Thymus (tissue), 11 donors: ENCODE data around the gene TRIM8. TPM values are rescaled to one million over a fixed set of nuclear protein-coding genes. Genes with fewer than 3 reads are reported as not detected.
"Not testable (repeated sequence)": the region's sequence is repeated elsewhere in the genome, so short reads cannot be mapped to it uniquely, and the experiment has no call there.

Source experiments
- DNase-seq, 9 donors: peaks; one replicate each; pipeline ENCODE4 v3.0.0-alpha.2; 2013; ENCODE audit warnings: low spot score in 9 of 9, low read depth in 6 of 9, missing footprints in 1 of 9
- H3K27ac ChIP-seq, 2 donors: one replicate each; pipeline ENCODE4 v1.5.1; 2013; ENCODE audit warnings: control low read depth in 1 of 2, low read depth in 1 of 2, low read length in 1 of 2, mild to moderate bottlenecking in 1 of 2, moderate library complexity in 1 of 2
- H3K27me3 ChIP-seq, 2 donors: one replicate each; pipeline ENCODE4 v1.5.1; 2013; ENCODE audit warnings: low read length in 1 of 2; ENCODE audit not compliant: control insufficient read depth in 2 of 2, insufficient read depth in 1 of 2
- H3K36me3 ChIP-seq, 2 donors: one replicate each; pipeline ENCODE4 v1.5.1; 2013; ENCODE audit warnings: low read length in 1 of 2, mild to moderate bottlenecking in 1 of 2, moderate library complexity in 1 of 2; ENCODE audit not compliant: control insufficient read depth in 2 of 2, insufficient read depth in 2 of 2
- H3K4me1 ChIP-seq, 2 donors: one replicate each; pipeline ENCODE4 v1.5.1; 2013; ENCODE audit warnings: low read length in 2 of 2; ENCODE audit not compliant: control insufficient read depth in 2 of 2, insufficient read depth in 2 of 2
- H3K4me3 ChIP-seq, 2 donors: one replicate each; pipeline ENCODE4 v1.5.1; 2013; ENCODE audit warnings: low read length in 2 of 2, control low read depth in 1 of 2, mild to moderate bottlenecking in 1 of 2
- H3K9me3 ChIP-seq, 2 donors: one replicate each; pipeline ENCODE4 v1.5.1; 2013; ENCODE audit warnings: low read length in 1 of 2, mild to moderate bottlenecking in 1 of 2; ENCODE audit not compliant: control insufficient read depth in 2 of 2, insufficient read depth in 1 of 2
- WGBS: extraction: QIAGEN DNeasy Blood & Tissue Kit; methylation state at CpG from one replicate; pipeline ENCODE4 v1.1.7; 2013; 5-methylcytosine and 5-hydroxymethylcytosine counted together
- polyA plus RNA-seq: library from polyadenylated mRNA; stranded (reverse); fragments of 200-250 nt; gene quantifications from one replicate; pipeline ENCODE4 v1.2.3, GENCODE V29; 2013
- total RNA-seq: library from RNA; stranded (reverse); fragments of 120-200 nt; gene quantifications from one replicate; pipeline ENCODE4 v1.2.4, GENCODE V29; 2013
- donor health status: healthy.

The TRIM8 gene
- total and polyA plus RNA-seq, 2 donors: 21.7 to 65.5 TPM

DNA sequence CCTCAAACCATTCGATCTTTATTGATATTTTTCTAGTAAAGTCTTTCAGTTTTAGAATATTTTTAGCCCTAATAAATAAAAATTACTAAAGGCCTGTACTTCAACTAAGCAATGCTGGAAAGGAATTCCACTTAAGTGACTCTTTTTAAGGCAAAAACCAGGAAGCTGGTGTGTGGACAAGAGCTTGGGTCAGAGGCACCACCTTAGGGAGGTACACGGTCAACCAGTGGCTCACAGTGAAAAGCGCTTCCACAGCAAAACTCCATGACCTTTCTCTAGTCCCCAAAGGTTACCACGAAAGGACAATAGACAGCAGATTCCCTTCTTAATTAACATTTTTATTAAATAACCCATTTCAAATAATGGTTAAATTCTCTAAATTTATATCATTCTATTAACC lies 38.7 kb downstream of the TRIM8 start:
- 97% methylated on average over 4 of the region's 4 CpGs for WGBS
- Histone ChIP-seq H3K4me3 (no peak overlapping the region), H3K27ac (no peak overlapping the region), H3K9me3 (no peaks in the 10 kb centered on the region), H3K36me3 (peaks cover 13 to 15% of the 10 kb centered on the region in 2 donors), H3K27me3 (no peaks in the 10 kb centered on the region), H3K4me1 (peaks cover 11 to 25% of the 10 kb centered on the region in 2 donors)
- no peak for DNase-seq

DNA sequence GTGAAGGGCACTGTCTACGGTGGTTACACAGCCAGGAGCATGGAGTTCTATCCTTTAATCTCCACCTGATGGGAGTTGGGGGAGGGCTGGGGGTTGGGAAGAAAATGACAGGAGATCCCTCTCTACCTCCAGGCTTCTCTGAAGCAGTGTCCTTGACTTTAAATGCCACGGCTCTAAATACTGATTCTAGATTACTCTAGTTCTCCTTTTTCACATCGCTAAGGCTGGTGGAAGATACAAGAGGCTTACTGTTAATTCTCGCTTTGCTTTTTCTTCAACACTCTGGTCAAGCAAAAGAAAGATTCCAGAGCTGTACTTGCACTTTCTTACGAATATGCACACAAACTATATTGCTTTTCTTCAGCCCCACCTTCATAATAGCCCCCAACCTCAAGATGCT lies 39.5 kb downstream of the TRIM8 start:
- Histone ChIP-seq H3K36me3 (peaks cover 15% of the 10 kb centered on the region in 2 donors), H3K27ac (no peak overlapping the region), H3K4me3 (no peak overlapping the region), H3K9me3 (no peaks in the 10 kb centered on the region), H3K27me3 (no peaks in the 10 kb centered on the region), H3K4me1 (peaks cover 6 to 18% of the 10 kb centered on the region in 2 donors)
- WGBS: 94% methylated on average over 5 of the region's 5 CpGs
- DNase-seq: no peak

DNA sequence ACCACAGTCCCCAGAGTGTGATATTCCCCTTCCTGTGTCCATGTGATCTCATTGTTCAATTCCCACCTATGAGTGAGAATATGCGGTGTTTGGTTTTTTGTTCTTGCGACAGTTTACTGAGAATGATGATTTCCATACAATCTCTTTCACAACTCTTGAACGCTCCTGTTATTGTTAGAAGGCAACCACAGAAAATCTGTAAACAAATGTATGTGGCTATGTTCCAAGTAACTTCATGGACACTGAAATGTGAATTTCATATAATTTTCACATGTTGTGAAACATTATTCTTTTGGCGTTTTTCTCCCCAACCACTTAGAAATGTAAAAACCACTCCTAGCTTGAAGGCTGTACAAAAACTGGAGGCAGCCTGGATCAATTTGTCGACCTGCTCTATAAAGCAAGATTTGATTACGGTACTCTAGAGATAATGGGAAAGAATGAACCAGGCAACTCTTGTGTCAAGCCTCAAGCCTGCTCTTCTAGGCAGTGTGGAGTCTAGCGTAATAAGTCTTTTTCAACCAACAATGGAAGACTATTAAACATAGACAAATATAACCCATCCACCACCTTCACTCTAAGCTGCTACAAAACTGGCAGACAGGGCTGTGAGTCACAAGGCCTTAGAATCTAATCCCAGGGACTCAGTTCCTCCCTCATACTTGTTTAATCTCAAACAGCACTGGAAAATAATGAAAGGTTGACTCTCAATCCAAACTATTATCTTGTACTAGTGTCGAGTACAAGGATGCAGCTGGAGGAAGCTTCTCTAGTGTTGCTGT lies 47.2 kb downstream of the TRIM8 start:
- WGBS: 95% methylated on average over 8 of the region's 8 CpGs
- DNase-seq: no peak
- Histone ChIP-seq H3K27me3 (no peaks in the 10 kb centered on the region), H3K36me3 (peaks cover 6 to 7% of the 10 kb centered on the region in 2 donors), H3K4me1 (no peaks in the 10 kb centered on the region), H3K27ac (no peak overlapping the region), H3K4me3 (no peak overlapping the region), H3K9me3 (no peaks in the 10 kb centered on the region)

DNA sequence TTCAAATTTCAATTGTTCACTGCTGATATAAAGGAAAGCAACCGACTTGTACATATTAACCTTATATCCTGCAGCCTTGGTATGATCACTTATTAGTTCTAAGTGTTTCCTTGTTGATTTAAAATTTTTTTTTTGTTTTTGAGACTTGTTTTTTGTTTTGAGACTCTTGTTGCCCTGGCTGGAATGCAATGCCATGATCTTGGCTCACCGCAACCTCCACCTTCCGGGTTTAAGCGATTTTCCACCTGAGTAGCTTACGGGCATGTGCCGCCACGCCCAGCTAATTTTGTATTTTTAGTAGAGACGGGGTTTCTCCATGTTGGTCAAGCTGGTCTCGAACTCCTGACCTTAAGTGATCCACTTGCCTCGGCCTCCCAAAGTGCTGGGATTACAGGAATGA lies 51.1 kb downstream of the TRIM8 start:
- not testable (repeated sequence) for H3K4me1 ChIP-seq, H3K27me3 ChIP-seq, H3K4me3 ChIP-seq, DNase-seq, H3K27ac ChIP-seq, H3K9me3 ChIP-seq
- WGBS: 97% methylated on average over 10 of the region's 10 CpGs
- peaks cover 23 to 25% of the 10 kb centered on the region in 2 donors for H3K36me3 ChIP-seq

DNA sequence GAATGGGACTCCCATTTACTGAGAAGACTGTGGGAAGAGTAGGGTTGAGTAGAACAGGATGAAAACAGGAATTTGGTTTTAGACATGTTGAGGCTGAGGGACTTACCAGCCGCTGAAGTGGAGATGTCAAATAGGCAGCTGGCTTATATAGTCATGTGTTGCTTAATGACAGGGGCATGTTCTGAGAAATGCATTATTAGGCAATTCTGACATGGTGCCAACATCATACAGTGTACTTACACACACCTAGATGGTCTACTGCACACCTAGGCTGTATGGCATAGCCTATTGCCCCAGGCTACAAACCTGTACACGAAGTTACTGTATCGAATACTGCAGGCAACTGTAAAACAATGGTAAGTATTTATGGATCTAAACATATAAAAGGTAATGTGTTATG lies 52.5 kb downstream of the TRIM8 start:
- Histone ChIP-seq H3K9me3 (no peaks in the 10 kb centered on the region), H3K27ac (no peak overlapping the region), H3K36me3 (peaks cover 23 to 25% of the 10 kb centered on the region in 2 donors), H3K4me3 (no peak overlapping the region), H3K4me1 (no peaks in the 10 kb centered on the region), H3K27me3 (no peaks in the 10 kb centered on the region)
- WGBS: 95% methylated on average over 3 of the region's 3 CpGs
- no peak for DNase-seq

DNA sequence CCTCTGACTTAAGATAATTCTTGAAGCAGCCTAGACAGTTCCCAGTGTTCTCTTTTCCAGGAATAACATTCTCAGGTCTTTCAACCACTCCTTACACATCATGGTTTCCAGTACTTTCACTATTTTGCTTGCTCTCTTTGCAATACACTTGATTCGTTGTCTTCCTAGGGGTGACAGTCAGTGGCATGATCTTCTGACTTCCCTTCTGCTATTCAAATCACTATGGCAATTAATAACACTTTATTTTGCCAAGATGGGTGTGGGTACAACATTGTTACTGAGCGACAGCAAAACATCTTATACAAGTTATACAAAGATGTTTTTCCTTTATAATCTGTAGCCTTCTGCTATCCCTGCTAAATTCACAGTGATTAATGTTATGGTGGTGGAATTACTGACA lies 54.6 kb downstream of the TRIM8 start:
- Histone ChIP-seq H3K4me3 (no peak overlapping the region), H3K4me1 (no peaks in the 10 kb centered on the region), H3K27ac (no peak overlapping the region), H3K9me3 (no peaks in the 10 kb centered on the region), H3K27me3 (no peaks in the 10 kb centered on the region), H3K36me3 (peaks cover 23 to 27% of the 10 kb centered on the region in 2 donors)
- WGBS: 98% methylated on average over 2 of the region's 2 CpGs
- no peak for DNase-seq

DNA sequence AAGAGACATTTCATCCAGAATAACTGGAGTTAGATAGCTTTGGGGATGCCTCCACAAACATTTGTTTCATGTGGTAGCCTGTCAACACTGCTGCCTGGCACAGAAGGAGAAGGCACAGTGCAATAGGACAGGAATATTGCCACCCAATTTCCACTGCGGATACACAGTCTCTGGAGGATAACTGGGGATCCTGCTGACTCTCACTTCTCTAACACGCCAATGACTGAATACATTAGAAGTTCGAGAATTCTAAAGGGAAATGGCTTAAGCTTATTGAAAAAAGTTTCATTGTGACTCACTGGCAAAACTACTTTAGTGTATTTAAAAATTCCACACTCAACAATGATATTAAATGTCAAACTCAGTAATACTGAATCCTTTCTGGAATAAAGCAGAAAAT lies 57.0 kb downstream of the TRIM8 start:
- no peak for DNase-seq
- Histone ChIP-seq H3K4me3 (no peak overlapping the region), H3K27ac (no peak overlapping the region), H3K9me3 (no peaks in the 10 kb centered on the region), H3K4me1 (no peaks in the 10 kb centered on the region), H3K27me3 (no peaks in the 10 kb centered on the region), H3K36me3 (peaks cover 25 to 28% of the 10 kb centered on the region in 2 donors)
- WGBS: 96% methylated on average over 3 of the region's 3 CpGs

DNA sequence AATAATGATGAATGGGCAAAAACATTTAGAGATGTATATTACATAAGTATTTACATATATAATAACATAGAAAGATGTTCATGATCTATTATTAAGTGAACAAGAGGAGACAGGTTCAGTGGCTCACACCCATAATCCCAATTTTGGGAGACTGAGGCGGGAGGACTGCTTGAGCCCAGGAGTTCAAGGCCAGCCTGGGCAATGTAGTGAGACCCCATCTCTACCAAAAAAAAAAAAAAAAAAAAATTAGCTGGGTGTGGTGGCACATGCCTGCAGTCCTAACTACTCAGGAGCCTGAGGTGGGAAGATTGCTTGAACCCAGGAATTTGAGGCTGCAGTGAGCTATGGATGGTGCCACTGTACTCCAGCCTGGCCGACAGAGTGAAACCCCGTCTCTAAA lies 57.5 kb downstream of the TRIM8 start:
- DNase-seq: no peak
- no peak overlapping the region for H3K4me3 ChIP-seq
- peaks cover 0 to under 1% of the 10 kb centered on the region in 2 donors for H3K4me1 ChIP-seq
- over 99% methylated on average over 3 of the region's 3 CpGs for WGBS
- H3K36me3 ChIP-seq: peaks cover 20 to 23% of the 10 kb centered on the region in 2 donors
- H3K27me3 ChIP-seq: no peaks in the 10 kb centered on the region
- no peak overlapping the region for H3K27ac ChIP-seq
- no peaks in the 10 kb centered on the region for H3K9me3 ChIP-seq

DNA sequence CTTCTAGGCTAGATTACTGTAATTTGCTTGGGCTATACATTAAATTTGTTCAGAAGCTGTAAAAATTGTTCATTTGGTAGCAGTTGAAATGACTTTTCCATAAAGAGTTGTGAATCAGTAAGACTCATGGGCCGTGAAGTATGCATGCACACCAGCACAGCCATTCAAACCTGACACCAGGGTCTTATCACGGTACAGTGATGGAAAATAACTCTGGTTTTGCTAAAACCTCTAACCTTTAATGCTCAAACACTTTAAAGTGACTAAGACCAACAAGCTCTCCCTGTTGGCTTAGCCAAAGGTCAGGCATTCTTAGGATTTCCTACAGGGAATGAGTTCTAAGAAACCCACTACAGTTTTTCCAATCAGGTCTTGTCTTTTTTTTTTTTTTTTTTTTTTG lies 58.5 kb downstream of the TRIM8 start:
- Histone ChIP-seq H3K27me3 (no peaks in the 10 kb centered on the region), H3K4me1 (peaks cover 0 to 3% of the 10 kb centered on the region in 2 donors), H3K27ac (no peak overlapping the region), H3K4me3 (no peak overlapping the region), H3K9me3 (no peaks in the 10 kb centered on the region), H3K36me3 (peaks cover 17 to 21% of the 10 kb centered on the region in 2 donors)
- WGBS: 94% methylated on average over 2 of the region's 2 CpGs
- DNase-seq: no peak
